NCI-H1417 treated with DMSO at 0.1 percent for 48 hours (cell line): ENCODE measurements around the gene IGSF23.
"Not testable (repeated sequence)": the region's sequence is repeated elsewhere in the genome, so short reads cannot be mapped to it uniquely, and the experiment has no call there.

Source experiments
- DNase-seq: peaks from one replicate; lab custom pipeline; 2025; lab: John Stamatoyannopoulos, UW

Gene IGSF23

GRCh38 chr19:44587963-44588770 lies 25.2 kb upstream of the IGSF23 start:
- DNase-seq, result no peak

GRCh38 chr19:44588771-44589112 lies 24.6 kb upstream of the IGSF23 start:
- DNase-seq, result no peak

- DNase-seq, result no peak
Measured at GRCh38 chr19:44590245-44591059, 22.9 kb upstream of the IGSF23 start.

GRCh38 chr19:44591340-44591993 lies 21.9 kb upstream of the IGSF23 start:
- DNase-seq, result not testable (repeated sequence)

GRCh38 chr19:44592451-44592890 lies 20.9 kb upstream of the IGSF23 start:
- no peak for DNase-seq

GRCh38 chr19:44593294-44593693 lies 20.1 kb upstream of the IGSF23 start:
- DNase-seq, result no peak

GRCh38 chr19:44593866-44594266 lies 19.5 kb upstream of the IGSF23 start:
- not testable (repeated sequence) for DNase-seq

GRCh38 chr19:44596428-44597130 lies 16.8 kb upstream of the IGSF23 start:
- no peak for DNase-seq

- no peak for DNase-seq
Measured at GRCh38 chr19:44597131-44597491, 16.3 kb upstream of the IGSF23 start.

GRCh38 chr19:44598355-44598754 lies 15.0 kb upstream of the IGSF23 start:
- no peak for DNase-seq

- no peak for DNase-seq
Measured at GRCh38 chr19:44598880-44599279, 14.5 kb upstream of the IGSF23 start.

GRCh38 chr19:44600466-44600865 lies 12.9 kb upstream of the IGSF23 start:
- no peak for DNase-seq

- DNase-seq, result no peak
Measured at GRCh38 chr19:44602081-44602480, 11.3 kb upstream of the IGSF23 start.

- DNase-seq, result no peak
Measured at GRCh38 chr19:44603201-44603945, 10.0 kb upstream of the IGSF23 start.

GRCh38 chr19:44604241-44604640 lies 9.1 kb upstream of the IGSF23 start:
- DNase-seq, result no peak

GRCh38 chr19:44605547-44605946 lies 7.8 kb upstream of the IGSF23 start:
- no peak for DNase-seq

GRCh38 chr19:44607049-44607448 lies 6.3 kb upstream of the IGSF23 start:
- no peak for DNase-seq

GRCh38 chr19:44607917-44608316 lies 5.4 kb upstream of the IGSF23 start:
- DNase-seq, result no peak

GRCh38 chr19:44608391-44608821 lies 5.0 kb upstream of the IGSF23 start:
- DNase-seq, result peak; percentile 26

GRCh38 chr19:44609219-44609618 lies 4.1 kb upstream of the IGSF23 start:
- no peak for DNase-seq

GRCh38 chr19:44610497-44610896 lies 2.9 kb upstream of the IGSF23 start:
- not testable (repeated sequence) for DNase-seq
